GM12892 (cell line): ENCODE data around the gene MAP2K3.

Experiments
- POLR2A ChIP-seq: IDR thresholded peaks from 2 replicates; pipeline ENCODE4 v1.6.1; 2011; ENCODE audit warnings: low read depth, low read length, control low read depth
- POLR2AphosphoS5 ChIP-seq: IDR thresholded peaks from 2 replicates; pipeline ENCODE4 v1.6.1; 2011; ENCODE audit warnings: low read depth, low read length, control low read depth
- TAF1 ChIP-seq: IDR thresholded peaks from 2 replicates; pipeline ENCODE4 v1.6.1; 2011; ENCODE audit warnings: low read depth, mild to moderate bottlenecking, control low read depth, low read length, borderline replicate concordance

- TF ChIP-seq POLR2AphosphoS5 (no peak), POLR2A (no peak), TAF1 (no peak)
These were observed 74.4 kb downstream of the MAP2K3 start for GRCh38 chr17:21358682-21359482.
